Left lung (tissue), 10 donors: ENCODE measurements around the gene XAF1. TPM values are rescaled to one million over a fixed set of nuclear protein-coding genes. Genes with fewer than 3 reads are reported as not detected.

ENCODE experiments used
- ATAC-seq: fragments of 200-7000 bp; cut with Tn5 transposase; one replicate; pipeline ENCODE4 v1.9.1; 2020; ENCODE audit warnings: moderate library complexity
- DNase-seq, 4 donors: peaks; one replicate each; pipeline ENCODE4 v3.0.0-alpha.2; 2013 to 2020
- H3K27ac ChIP-seq, 2 donors: fragments of 200-600 bp; sonication (generic) in 1 of 2; one replicate each; pipeline versions ENCODE4 v1.5.0 to v1.8.0; 2020 to 2021
- H3K27me3 ChIP-seq, 2 donors: fragments of 200-600 bp; sonication (generic) in 1 of 2; one replicate each; pipeline versions ENCODE4 v1.5.0 to v1.8.0; 2020 to 2021
- H3K36me3 ChIP-seq, 2 donors: fragments of 200-600 bp; sonication (generic) in 1 of 2; one replicate each; pipeline versions ENCODE4 v1.5.0 to v1.8.0; 2020 to 2021
- H3K4me1 ChIP-seq, 2 donors: fragments of 200-600 bp; one replicate each; pipeline ENCODE4 v1.8.0; 2021
- H3K4me3 ChIP-seq, 2 donors: fragments of 200-600 bp; sonication (generic) in 1 of 2; one replicate each; pipeline versions ENCODE4 v1.5.0 to v1.8.0; 2020 to 2021; ENCODE audit warnings: mild to moderate bottlenecking in 1 of 2
- H3K9me3 ChIP-seq, 2 donors: fragments of 200-600 bp; sonication (generic) in 1 of 2; one replicate each; pipeline versions ENCODE4 v1.5.0 to v1.8.0; 2020 to 2021
- CTCF ChIP-seq, 2 donors: fragments of 200-600 bp; sonication (generic) in 1 of 2; IDR thresholded peaks; one replicate each; pipeline versions ENCODE4 v1.5.0 to v1.8.0; 2021; ENCODE audit warnings: antibody characterized with exemption in 2 of 2
- intact Hi-C, 2 donors: fragments of 100-400 bp; cut with DNase I; formaldehyde crosslinking; loops; one replicate each; pipeline versions ENCODE4 v1.11.2 to v1.14.2; 2022
- polyA plus RNA-seq, 6 donors: library from polyadenylated mRNA; unstranded; fragments of 120-200 nt; gene quantifications; one replicate each; pipeline ENCODE4 v1.2.1, GENCODE V29; 2013; ENCODE audit not compliant: insufficient read length in 6 of 6
- total RNA-seq, 2 donors: library from RNA; stranded (reverse); fragmentation: NEBNext Ultra II Directional; extraction: Animal tissue kit (Norgen Biotek cat#: 25700); gene quantifications; one replicate each; pipeline ENCODE4 v1.2.1, GENCODE V29; 2021
- donor health status: DM: no; HTN: yes; CAD: no.
- donor health status: DM: no; HTN: no; CAD: no.

Gene XAF1
- total and polyA plus RNA-seq, 8 donors, result 19.8 to 63.0 (median 30.3) TPM

GRCh38 chr17:6787081-6787693, 31.3 kb downstream of the XAF1 start:
- H3K4me3 ChIP-seq, result no peak overlapping the region
- peaks cover 9 to 62% of the 10 kb centered on the region in 2 donors for H3K27me3 ChIP-seq
- no peaks in the 10 kb centered on the region for H3K36me3 ChIP-seq
- H3K27ac ChIP-seq, result no peak overlapping the region
- H3K9me3 ChIP-seq, result no peaks in the 10 kb centered on the region
- ATAC-seq (no peak), DNase-seq (no peak)
- TF ChIP-seq CTCF (IDR thresholded peaks at IDR 0.05), result no peak
- H3K4me1 ChIP-seq, result no peaks in the 10 kb centered on the region
- intact Hi-C loops, result no loop called here

- no peak for ATAC-seq
- TF ChIP-seq CTCF (IDR thresholded peaks at IDR 0.05), result no peak
- Histone ChIP-seq H3K9me3 (no peaks in the 10 kb centered on the region), H3K27me3 (peaks cover 6 to 65% of the 10 kb centered on the region in 2 donors), H3K27ac (no peak overlapping the region), H3K4me3 (no peak overlapping the region), H3K36me3 (no peaks in the 10 kb centered on the region), H3K4me1 (no peaks in the 10 kb centered on the region)
- intact Hi-C loops, result no loop called here
- DNase-seq, result no peak
Measured at GRCh38 chr17:6789146-6789545, 33.3 kb downstream of the XAF1 start.

GRCh38 chr17:6793748-6794493, 38.1 kb downstream of the XAF1 start:
- Histone ChIP-seq H3K36me3 (no peaks in the 10 kb centered on the region), H3K4me3 (no peak overlapping the region), H3K27ac (no peak overlapping the region), H3K9me3 (no peaks in the 10 kb centered on the region), H3K4me1 (no peaks in the 10 kb centered on the region), H3K27me3 (peaks cover 1 to 35% of the 10 kb centered on the region in 2 donors)
- no peak for TF ChIP-seq CTCF (IDR thresholded peaks at IDR 0.05)
- intact Hi-C loops, result no loop called here
- no peak for DNase-seq
- ATAC-seq, result no peak

- intact Hi-C loops, result no loop called here
- DNase-seq (no peak), ATAC-seq (peak; percentile 39)
- Histone ChIP-seq H3K27ac (no peak overlapping the region), H3K27me3 (peaks cover 0 to 23% of the 10 kb centered on the region in 2 donors), H3K4me3 (no peak overlapping the region), H3K9me3 (no peaks in the 10 kb centered on the region), H3K36me3 (no peaks in the 10 kb centered on the region), H3K4me1 (no peaks in the 10 kb centered on the region)
- no peak for TF ChIP-seq CTCF (IDR thresholded peaks at IDR 0.05)
Measured at GRCh38 chr17:6796017-6796886, 40.4 kb downstream of the XAF1 start.
